GM19351 (cell line): ENCODE results near the gene RNU1-3.
"Not testable (repeated sequence)": the region's sequence is repeated elsewhere in the genome, so short reads cannot be mapped to it uniquely, and the experiment has no call there.

ENCODE experiments used
- ATAC-seq: cut with Tn5 transposase; IDR thresholded peaks from one replicate; pipeline ENCODE4 v1.9.1; 2021; ENCODE audit warnings: mild to moderate bottlenecking, moderate library complexity; ENCODE audit not compliant: unreplicated experiment

RNU1-3 gene

DNA sequence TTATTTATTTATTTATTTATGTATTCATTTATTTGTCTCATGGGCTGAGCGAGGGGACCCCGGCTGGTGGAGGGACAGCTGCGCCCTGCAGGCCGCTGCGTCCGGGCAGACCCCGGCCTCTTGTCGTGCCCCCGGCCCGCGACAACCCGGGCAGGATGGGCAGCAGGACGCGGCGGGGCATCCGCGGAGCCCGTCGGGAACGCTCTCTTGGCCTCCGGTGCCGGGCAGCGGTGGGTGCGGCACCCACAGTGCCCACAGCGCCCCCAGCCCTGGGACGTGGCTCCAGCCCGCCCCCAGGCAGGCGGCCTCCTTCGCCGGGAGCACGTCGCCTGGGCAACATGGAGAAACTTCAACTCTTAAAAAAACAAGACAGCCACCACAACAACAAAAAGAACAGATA lies 8.5 kb downstream of the RNU1-3 start:
- not testable (repeated sequence) for ATAC-seq

DNA sequence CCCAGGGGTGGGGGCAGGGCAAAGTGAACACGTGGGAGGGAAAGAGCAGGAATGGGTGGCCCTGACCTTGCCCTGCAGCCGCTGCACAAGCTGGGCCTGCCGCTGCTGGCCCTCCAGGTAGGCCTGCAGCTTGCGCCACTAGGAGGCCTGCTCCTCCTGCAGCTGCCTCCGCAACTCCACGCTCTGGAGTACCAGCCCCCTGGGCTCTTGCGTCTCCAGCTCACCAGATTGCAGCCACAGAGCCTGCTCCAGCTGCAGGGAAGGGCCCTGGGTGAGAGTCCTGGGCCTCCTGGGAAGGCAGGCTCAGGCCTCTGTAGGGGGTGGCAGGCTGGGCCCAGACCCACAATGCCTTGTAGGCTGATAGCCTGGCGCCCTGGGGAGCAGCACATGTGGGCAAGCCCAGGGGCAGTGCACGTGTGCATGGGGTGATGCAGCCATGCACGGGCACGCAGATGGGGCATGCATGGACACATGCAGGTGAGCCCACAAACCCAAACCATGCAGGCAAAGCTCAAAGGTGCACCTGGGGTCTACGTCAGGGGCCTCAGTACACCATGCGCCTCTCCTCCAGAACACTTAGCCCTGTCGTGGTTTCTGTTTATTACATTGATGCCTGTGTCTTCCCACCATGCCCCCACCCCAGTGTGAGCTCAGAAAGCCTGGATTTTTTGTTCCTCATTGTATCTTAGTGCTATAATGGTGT lies 9.6 kb downstream of the RNU1-3 start:
- ATAC-seq = not testable (repeated sequence)

DNA sequence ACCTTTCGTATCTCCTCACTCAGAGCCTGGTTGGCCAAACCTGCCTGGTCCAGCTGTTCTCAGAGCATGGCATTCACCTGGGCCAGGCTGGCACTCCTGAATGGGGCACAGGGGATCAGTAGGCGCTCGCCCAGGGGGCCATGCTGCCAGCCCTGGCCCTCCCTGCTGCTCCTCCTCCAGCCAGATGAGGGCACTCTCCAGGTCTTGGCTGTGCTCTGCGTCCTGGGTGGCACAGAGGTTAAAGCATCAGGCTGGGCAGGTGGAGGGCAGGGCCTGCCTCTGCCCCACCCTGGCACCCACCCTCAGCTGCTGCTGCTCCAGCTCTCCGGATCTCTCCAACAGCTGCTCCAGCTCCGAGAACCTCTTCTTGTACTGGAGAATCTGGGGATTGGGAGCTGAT lies 10.2 kb downstream of the RNU1-3 start:
- ATAC-seq = not testable (repeated sequence)

DNA sequence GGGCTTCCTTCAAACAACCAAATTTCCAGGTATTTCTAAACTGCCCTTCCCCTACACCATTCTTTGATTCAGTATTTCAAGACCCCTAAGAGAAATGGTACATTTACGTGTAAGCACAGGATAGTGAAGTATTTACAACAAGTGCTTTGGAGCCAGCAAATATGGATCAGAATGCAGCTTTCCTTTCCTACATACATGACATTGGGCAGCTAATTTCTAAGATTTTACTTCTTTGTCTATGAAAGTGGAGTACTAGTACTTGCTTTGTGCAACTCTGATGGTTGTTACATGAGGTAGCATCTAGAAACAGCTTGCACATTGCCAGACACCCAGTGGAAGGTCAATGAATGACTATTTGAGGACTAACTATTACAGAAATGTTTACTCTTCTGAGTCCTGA lies 15.2 kb downstream of the RNU1-3 start:
- not testable (repeated sequence) for ATAC-seq

DNA sequence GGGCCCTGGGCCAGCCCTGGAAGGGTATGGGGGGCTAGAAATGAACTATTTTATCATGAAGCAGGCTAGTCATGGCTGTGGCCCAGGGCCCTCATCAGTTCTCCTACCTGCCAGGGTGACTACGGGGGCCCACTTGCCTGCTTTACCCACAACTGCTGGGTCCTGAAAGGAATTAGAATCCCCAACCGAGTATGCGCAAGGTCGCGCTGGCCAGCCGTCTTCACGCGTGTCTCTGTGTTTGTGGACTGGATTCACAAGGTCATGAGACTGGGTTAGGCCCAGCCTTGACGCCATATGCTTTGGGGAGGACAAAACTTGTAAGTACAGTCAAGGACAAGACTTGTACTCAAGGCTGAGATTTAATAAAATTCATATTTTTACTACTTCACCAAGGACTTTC lies 16.8 kb downstream of the RNU1-3 start:
- not testable (repeated sequence) for ATAC-seq

DNA sequence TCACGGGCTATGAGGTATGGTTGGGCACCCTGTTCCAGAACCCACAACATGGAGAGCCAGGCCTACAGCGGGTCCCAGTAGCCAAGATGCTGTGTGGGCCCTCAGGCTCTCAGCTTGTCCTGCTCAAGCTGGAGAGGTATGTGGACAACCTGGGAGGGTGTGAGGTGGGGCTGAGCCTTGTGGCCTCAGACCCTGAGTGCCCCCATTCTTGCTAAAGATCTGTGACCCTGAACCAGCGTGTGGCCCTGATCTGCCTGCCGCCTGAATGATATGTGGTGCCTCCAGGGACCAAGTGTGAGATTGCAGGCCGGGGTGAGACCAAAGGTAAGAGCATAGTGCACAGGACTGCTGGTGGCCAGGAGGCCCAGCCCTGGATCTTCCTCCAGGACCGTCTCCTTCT lies 17.4 kb downstream of the RNU1-3 start:
- ATAC-seq = not testable (repeated sequence)

DNA sequence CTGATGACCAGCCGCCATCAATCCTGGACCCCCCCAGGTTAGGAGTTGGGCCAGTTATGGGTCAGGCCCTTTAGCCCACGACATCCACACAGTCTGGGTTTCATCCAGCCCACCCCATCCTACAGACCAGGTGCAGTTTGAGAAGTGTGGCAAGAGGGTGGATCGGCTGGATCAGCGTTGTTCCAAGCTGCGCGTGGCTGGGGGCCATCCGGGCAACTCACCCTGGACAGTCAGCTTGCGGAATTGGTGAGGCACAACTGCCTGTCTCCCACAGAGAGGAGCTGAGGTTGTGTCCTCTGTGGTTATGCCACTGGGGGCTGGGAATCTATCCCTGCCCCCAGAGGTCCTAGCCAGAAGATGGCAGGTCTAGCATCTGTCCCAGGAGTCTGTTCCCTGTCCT lies 18.0 kb downstream of the RNU1-3 start:
- ATAC-seq = not testable (repeated sequence)

DNA sequence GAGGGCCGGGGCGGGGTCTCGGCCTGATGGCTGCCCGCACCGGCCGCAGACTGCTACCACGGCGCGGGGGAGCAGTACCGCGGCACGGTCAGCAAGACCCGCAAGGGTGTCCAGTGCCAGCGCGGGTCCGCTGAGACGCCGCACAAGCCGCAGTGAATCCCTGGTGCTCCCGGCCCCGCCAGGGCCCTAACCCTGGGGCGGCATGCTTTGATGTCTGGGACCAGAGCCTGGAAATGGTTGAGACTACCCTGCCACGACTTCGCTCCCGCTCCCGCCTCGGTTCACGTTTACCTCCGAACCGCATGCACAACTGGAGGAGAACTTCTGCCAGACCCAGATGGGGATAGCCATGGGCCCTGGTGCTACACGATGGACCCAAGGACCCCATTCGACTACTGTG lies 18.5 kb downstream of the RNU1-3 start:
- not testable (repeated sequence) for ATAC-seq

DNA sequence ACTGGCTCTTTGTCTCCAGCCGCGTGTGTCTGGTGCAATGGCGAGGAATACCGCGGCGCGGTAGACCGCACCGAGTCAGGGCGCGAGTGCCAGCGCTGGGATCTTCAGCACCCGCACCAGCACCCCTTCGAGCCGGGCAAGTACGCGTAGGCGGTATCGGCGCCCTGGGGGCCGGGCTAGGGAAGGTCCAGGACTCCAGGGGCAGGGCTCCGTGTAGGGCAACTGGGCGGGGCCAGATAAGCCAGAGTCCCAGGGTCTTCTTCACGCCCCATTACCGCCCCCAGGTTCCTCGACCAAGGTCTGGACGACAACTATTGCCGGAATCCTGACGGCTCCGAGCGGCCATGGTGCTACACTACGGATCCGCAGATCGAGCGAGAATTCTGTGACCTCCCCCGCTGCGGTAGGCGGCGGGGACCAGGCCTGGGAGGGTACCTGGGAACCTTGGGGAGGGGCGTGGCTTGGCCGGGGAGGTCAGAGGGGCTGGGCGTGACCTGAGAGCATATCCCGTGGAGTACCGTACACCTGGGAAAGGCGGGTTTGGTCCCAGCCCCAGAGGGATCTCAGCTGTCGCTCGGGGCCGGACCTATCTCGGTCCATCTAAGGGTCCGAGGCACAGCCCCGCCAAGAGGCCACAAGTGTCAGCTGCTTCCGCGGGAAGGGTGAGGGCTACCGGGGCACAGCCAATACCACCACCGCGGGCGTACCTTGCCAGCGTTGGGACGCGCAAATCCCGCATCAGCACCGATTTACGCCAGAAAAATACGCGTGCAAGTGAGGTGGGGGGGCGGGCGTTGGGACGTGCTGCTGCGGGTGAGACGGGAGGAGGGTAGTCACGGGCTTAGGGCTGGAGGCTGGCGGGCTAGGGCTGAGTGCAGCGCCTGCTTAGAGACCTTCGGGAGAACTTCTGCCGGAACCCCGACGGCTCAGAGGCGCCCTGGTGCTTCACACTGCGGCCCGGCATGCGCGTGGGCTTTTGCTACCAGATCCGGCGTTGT lies 19.3 kb downstream of the RNU1-3 start:
- ATAC-seq = not testable (repeated sequence)

DNA sequence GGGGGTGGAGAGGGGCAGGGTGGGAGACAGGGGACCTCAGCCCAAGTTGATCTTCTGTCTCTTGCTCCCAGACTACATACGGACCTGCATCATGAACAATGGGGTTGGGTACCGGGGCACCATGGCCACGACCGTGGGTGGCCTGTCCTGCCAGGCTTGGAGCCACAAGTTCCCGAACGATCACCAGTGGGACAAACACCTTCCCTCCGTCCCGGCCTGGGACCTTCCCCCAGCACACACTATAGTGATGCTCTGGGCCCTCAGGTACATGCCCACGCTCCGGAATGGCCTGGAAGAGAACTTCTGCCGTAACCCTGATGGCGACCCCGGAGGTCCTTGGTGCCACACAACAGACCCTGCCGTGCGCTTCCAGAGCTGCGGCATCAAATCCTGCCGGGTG lies 20.0 kb downstream of the RNU1-3 start:
- not testable (repeated sequence) for ATAC-seq

DNA sequence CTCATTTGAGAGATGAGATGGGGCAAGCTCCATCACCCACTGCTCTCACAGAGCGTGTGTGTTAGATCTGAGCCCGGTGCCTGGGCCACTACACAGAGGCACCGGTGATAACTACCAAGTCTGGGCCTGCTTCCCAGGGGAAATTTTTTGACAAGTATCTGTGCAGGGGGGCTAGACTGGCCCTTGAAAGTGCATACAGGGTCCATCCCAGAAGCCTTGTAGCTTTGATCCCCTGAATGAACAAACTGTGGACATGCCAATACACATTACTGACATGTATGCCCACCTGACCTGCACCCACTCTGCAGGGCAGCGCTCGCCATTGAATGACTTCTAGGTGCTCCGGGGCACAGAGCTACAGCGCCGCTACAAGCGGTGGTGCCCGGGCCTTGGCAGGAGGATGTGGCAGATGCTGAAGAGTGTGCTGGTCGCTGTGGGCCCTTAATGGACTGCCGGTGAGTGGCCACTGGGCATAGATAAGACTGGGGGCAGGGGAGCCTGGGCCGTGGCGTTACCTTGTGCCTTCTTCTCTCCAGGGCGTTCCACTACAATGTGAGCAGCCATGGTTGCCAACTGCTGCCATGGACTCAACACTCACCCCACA lies 20.6 kb downstream of the RNU1-3 start:
- ATAC-seq = not testable (repeated sequence)

DNA sequence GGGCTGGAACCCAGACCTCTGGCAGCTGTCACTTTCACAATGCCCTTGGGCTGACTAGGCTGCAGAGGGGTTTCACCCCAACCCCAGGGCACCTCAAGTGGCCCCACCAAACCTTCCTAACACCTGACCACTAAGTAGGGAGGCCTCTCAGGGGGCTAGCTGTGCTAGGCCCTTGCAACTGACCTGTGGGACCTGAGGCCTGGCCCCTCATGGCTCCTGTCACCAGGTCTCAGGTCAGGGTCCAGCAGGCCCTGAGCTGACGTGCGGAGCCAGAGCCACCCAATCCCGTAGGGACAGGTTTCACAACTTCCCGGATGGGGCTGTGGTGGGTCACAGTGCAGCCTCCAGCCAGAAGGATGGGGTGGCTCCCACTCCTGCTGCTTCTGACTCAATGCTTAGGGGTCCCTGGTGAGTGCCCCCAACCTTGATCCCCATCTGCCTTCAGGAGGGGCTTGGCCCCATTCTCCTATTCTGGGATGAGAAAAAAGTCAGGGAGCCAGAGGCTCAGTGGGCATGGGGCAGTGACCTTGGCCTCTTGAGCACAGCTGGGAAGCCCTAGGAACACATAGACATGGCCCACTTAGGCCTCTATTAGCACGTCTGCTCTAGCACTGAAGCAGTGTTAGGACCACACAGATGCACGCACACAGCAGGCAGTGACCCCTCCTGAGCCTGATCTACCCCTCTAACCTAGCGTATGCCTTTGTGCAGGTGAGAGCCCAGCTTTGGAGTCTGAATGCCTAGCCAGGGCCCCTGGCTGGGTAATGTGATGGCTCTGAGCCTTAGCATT lies 21.3 kb downstream of the RNU1-3 start:
- not testable (repeated sequence) for ATAC-seq

DNA sequence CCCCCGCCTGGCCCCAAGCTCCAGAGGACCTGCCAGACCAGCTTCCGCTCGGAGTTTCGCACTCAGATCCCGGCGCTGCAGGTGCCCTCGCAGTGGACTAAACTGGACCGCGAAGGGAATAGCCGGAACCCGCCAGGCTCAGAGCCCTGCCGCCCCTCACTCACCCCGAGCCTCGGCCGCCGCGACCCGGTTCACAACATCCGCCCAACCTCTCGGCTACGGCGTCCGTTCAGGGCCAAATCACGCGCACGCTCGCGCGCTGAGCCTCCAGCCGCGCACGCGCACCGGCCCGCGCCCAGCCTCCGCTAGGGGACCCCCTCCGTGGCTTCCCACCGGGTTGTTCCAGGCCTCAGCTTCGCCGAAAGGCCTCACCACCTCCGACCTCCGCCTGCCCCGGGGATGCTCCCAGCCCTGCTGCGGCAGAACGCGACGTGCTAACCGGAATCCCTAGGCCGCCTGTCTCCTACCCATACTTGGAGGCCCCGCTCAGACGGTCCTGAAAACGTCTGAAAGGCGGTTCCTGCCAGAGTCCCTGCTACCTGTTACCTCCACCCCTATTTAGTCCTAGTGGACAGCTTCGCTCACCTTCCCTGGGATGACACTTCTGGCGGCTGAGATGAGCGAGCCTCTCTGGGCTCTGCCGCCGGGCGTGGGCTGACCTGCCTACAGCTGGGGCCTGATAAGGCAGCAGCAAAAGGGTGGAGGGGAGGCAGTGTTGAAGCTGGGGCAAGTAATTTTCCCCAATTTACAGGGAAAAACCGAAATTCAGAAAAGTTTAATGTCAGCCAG lies 22.1 kb downstream of the RNU1-3 start:
- peak; percentile 85 for ATAC-seq

DNA sequence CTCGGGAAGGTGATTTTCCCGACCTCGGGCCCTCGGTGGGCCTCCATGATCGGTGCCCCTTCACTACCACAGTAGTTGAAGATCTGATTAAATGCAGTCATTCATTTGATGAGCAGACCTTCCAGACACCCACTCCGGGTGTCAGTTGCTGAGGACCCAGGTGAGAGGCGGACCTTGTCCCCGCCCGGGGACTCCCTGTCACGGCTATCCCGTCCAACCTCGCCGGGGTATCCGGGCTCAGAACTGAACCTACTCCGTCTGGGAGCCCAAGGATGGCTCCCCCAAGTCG lies 22.6 kb downstream of the RNU1-3 start:
- ATAC-seq = peak; percentile 42

DNA sequence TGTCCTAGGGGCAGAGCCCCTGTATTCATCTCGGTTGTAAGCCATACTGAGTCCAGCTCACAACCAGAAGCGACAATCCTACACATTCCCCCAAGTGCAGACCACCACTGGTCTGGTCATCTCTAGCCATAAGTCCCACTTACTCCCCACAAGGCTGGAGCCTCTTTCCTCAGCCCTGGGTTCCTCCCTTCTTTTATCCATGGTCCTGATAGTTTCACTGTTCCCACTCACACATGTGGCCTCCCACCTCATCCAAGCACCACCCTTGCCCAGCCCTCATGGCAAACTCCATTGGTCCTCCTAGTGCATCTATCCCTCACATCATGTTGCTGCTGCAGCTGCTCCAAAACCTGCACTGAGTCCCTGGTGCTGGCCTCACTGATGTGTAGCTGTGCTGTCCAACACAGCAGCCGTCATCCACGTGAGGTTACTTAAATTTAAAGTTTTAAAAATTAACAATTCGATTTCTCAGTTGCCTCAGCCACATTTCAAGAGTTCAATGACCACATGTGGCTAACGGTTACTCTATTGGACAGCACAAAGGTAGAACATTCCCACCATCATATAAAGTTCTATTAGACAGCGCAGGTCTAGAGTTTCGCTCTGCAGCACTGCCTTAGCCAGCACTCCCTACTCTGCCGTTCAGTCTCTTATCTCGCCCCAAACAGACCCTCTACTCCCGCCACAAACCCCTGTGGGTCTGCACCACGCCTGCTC lies 23.1 kb downstream of the RNU1-3 start:
- ATAC-seq = peak; percentile 4

DNA sequence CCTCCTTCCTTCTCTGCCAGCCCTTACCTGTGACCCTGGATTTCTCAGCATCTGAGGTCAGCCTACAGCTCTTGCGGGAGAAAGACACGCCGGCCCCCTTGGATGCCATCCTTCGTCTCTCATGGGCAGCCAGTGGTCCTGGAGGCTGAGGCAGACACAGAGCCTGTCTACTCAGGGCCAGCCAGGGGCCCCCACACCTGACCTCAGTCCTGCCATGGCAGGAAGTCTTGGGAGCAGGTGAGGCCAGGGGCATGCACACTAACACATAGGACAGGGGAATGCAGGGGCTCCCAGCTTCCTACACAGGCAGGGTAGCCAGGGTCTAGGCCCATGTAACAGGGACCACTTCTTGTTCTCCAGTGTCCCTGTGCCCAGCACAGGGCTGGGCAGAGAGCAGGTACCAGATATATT lies 23.7 kb downstream of the RNU1-3 start:
- ATAC-seq = not testable (repeated sequence)

DNA sequence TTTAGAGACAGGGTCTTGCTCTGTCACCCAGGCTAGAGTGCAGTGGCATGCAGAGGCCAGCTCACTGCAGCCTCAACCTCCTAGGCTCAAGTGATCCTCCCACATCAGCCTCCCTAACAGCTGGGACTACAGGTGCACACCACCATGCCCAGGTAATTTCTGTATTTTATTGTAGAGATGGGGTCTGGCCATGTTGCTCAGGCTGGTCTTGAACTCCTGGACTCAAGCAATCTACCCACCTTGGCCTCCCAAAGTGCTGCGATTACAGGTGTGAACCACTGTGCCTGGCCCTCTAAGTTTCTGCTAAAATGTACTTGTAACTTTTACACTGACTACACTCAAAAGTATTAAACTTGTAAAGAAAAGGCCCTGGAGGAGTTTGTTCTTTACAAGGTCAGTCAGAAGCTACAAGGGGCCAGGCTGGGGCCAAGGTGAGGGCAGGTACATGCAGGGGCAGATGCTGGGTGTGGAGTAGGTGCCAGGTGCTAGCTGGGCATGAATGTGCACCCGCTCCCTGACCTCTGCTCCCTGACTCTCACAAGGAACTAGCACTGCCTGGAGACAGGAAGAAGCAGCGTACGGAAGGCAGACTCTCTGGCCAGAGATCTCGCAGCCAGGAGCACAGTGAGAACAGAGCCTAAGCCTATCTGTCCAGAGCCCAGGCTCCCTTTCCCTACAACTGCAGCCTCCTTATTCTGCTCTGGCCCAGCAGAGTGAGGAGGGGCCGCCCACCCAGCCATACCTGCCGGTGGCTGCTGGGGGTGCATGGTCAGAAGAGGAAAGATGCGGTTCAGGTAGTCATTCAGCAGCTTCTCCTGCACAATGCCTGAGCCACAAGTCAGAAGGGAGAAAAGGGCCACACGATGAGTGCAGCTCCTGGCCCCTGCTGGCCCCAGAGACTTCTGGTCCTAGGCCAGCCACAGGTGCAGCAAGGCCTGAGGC lies 24.5 kb downstream of the RNU1-3 start:
- ATAC-seq = not testable (repeated sequence)
